ENCODE results near the gene ERICH3.

- no peak for TF ChIP-seq EZH2 (IDR thresholded peaks at IDR 0.05; ENCODE audit: low read length, missing control alignments)
- TF ChIP-seq CTCF (conservative IDR thresholded peaks at IDR 0.05 in 1 of 2, IDR thresholded peaks at IDR 0.05 in 1 of 2; ENCODE audit: low read depth in 1 of 2, low read length in 2 of 2): no peak
Measured at GRCh38 chr1:74592580-74593355, 80.8 kb downstream of the ERICH3 start.
